IPS DF 6.9 (cell line): ENCODE measurements around the gene FES.

Experiments
- DNase-seq: peaks from one replicate; pipeline ENCODE4 v3.0.0-alpha.2; 2013; ENCODE audit warnings: low read depth, low spot score
- H3K27ac ChIP-seq: one replicate; pipeline ENCODE4 v1.5.1; 2013; ENCODE audit warnings: low read length, control low read depth
- H3K27me3 ChIP-seq: 2 replicates; pipeline ENCODE4 v1.6.1; 2013; ENCODE audit warnings: mild to moderate bottlenecking, low read length; ENCODE audit not compliant: control insufficient read depth, insufficient read depth
- H3K36me3 ChIP-seq: 2 replicates; pipeline ENCODE4 v1.6.1; 2013; ENCODE audit warnings: low read length; ENCODE audit not compliant: control insufficient read depth, insufficient read depth
- H3K4me1 ChIP-seq: 2 replicates; pipeline ENCODE4 v1.6.1; 2013; ENCODE audit warnings: low read length; ENCODE audit not compliant: control insufficient read depth, insufficient read depth
- H3K4me3 ChIP-seq: 2 replicates; pipeline ENCODE4 v1.5.1; 2013; ENCODE audit warnings: mild to moderate bottlenecking, low read length
- H3K9me3 ChIP-seq: 2 replicates; pipeline ENCODE4 v1.6.1; 2013; ENCODE audit warnings: low read length, inconsistent platforms; ENCODE audit not compliant: control insufficient read depth, insufficient read depth
- whole genome bisulfite sequencing: extraction: QIAGEN DNeasy Blood & Tissue Kit; methylation state at CpG from one replicate; pipeline ENCODE4 v1.1.7; 2013; ENCODE audit warnings: mixed read lengths, missing lambda C conversion rate; ENCODE audit not compliant: insufficient read length, insufficient coverage; 5-methylcytosine and 5-hydroxymethylcytosine counted together

Gene FES

DNA sequence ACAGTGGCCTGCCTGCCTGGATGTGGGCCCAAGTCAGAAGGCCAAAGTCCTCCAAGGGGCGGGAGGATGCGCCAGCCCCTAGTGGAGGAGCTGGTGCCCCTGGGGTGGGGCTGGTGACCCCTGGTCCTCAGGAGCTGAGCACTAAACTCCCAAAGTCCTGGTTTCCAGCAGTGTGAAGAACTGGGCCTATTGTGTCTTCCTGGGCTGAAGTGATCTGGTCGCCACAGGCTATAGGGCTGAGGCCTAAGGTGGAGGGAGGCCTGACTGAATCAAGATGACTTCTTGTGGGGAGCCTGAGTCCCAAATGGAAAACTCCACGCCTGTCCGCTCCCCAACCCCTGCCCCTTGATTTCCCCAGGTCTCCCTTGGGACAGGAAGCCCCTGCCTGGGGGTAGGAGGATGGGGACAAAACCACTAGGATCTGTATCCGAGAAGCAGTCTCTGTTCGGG, 753 bp upstream of the FES start:
- H3K27me3 ChIP-seq = no peaks in the 10 kb centered on the region
- no CpG with 5 or more reads among the region's 7 CpGs for WGBS
- peaks cover 20% of the 10 kb centered on the region for H3K36me3 ChIP-seq
- no peaks in the 10 kb centered on the region for H3K9me3 ChIP-seq
- peaks cover 2% of the 10 kb centered on the region; the same call in 1 of the 2 replicates for H3K4me1 ChIP-seq
- no peak overlapping the region; the same call in 1 of the 2 replicates for H3K4me3 ChIP-seq
- H3K27ac ChIP-seq = no peak overlapping the region
- no peak for DNase-seq

DNA sequence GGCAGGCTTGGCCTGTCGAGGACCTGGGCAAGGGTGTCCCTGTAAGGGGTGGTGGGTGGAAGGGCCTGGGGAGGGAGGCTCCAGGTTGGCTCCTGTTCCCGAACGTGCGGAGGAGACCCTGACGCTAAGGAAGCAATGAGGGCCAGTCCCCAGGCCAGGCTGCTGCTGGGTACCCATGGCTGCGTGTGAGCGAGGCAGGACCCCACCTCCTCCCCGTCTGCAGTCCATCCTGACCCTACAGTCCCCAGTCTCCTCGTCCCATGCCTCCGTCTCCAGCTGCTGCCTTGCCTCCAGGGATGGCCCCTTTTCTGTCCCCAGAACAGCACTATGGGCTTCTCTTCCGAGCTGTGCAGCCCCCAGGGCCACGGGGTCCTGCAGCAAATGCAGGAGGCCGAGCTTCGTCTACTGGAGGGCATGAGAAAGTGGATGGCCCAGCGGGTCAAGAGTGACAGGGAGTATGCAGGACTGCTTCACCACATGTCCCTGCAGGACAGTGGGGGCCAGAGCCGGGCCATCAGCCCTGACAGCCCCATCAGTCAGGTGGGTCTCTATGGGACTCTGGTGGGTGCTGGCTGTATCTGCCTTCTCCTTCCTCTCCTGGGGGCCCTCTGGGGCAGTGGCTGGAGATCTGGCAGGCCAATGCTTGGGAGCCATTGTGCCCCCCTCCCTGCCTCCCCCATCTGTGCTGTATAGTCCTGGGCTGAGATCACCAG, 571 bp downstream of the FES start:
- no peaks in the 10 kb centered on the region for H3K9me3 ChIP-seq
- DNase-seq = no peak
- H3K36me3 ChIP-seq = peaks cover 9% of the 10 kb centered on the region
- no CpG with 5 or more reads among the region's 16 CpGs for WGBS
- no peak overlapping the region for H3K27ac ChIP-seq
- H3K27me3 ChIP-seq = no peaks in the 10 kb centered on the region
- H3K4me1 ChIP-seq = peaks cover 2% of the 10 kb centered on the region; the same call in 1 of the 2 replicates
- H3K4me3 ChIP-seq = peak overlapping the region; percentile 34; the same call in 1 of the 2 replicates

GRCh38 chr15:90885432-90886290, 1.4 kb downstream of the FES start:
- peaks cover 2% of the 10 kb centered on the region; the same call in 1 of the 2 replicates for H3K4me1 ChIP-seq
- H3K27ac ChIP-seq = no peak overlapping the region
- no peak for DNase-seq
- H3K27me3 ChIP-seq = no peaks in the 10 kb centered on the region
- H3K9me3 ChIP-seq = no peaks in the 10 kb centered on the region
- H3K4me3 ChIP-seq = no peak overlapping the region
- no CpG with 5 or more reads among the region's 23 CpGs for WGBS
- H3K36me3 ChIP-seq = 0 out of 2 replicates have a peak, but pooled peaks cover 3% of the 10 kb centered on the region

DNA sequence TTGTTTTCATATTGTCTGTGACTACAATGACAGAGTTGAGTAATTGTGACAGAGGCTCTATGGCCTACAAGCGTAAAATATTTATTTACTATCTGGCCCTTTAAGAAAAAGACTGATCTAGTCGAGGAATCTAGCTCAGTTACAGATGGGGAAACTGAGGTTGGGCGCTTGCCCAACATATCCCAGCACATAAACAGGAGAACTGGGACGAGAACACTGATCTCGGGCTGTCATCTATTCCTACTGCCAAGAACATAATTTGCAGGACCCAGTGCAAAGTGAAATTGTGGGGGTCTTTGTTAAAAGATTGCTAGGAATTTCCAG, 1.9 kb downstream of the FES start:
- H3K36me3 ChIP-seq = 0 out of 2 replicates have a peak, but pooled peaks cover 3% of the 10 kb centered on the region
- no peak overlapping the region for H3K27ac ChIP-seq
- H3K4me1 ChIP-seq = peaks cover 2% of the 10 kb centered on the region; the same call in 1 of the 2 replicates
- H3K4me3 ChIP-seq = no peak overlapping the region
- DNase-seq = no peak
- H3K9me3 ChIP-seq = no peaks in the 10 kb centered on the region
- WGBS = no CpG with 5 or more reads among the region's 5 CpGs
- H3K27me3 ChIP-seq = no peaks in the 10 kb centered on the region

- Histone ChIP-seq H3K36me3 (no peaks in the 10 kb centered on the region), H3K27ac (no peak overlapping the region), H3K9me3 (no peaks in the 10 kb centered on the region), H3K4me3 (no peak overlapping the region), H3K27me3 (no peaks in the 10 kb centered on the region), H3K4me1 (peaks cover 2% of the 10 kb centered on the region; the same call in 1 of the 2 replicates)
- WGBS = no CpG with 5 or more reads among the region's 13 CpGs
- no peak for DNase-seq
Observed at GRCh38 chr15:90887037-90887481, 2.8 kb downstream of the FES start.

GRCh38 chr15:90889313-90889730, 5.0 kb downstream of the FES start:
- H3K27me3 ChIP-seq = no peaks in the 10 kb centered on the region
- no peak for DNase-seq
- no peak overlapping the region for H3K27ac ChIP-seq
- no peaks in the 10 kb centered on the region for H3K4me1 ChIP-seq
- no CpG with 5 or more reads among the region's 18 CpGs for WGBS
- no peak overlapping the region for H3K4me3 ChIP-seq
- H3K36me3 ChIP-seq = no peaks in the 10 kb centered on the region
- no peaks in the 10 kb centered on the region for H3K9me3 ChIP-seq

DNA sequence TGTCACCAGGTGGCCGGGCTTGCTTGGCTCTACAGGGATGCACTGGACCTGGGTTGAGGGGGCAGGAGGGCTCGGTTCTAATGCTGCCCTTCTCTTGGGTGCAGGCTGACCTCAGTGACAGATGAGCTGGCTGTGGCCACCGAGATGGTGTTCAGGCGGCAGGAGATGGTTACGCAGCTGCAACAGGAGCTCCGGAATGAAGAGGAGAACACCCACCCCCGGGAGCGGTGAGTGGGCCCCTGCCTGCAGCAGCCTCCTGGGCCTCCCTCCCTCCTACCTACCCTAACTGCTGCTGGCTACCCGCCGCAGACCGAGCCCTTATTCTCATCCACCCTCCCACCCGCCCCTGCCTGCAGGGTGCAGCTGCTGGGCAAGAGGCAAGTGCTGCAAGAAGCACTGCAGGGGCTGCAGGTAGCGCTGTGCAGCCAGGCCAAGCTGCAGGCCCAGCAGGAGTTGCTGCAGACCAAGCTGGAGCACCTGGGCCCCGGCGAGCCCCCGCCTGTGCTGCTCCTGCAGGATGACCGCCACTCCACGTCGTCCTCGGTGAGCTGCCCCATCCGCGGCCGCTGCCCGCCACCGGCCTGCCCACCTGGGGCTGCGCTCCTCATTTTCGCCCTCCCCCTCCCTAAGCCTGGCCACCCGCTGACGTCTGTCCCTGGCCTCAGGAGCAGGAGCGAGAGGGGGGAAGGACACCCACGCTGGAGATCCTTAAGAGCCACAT, 5.6 kb downstream of the FES start:
- DNase-seq = no peak
- Histone ChIP-seq H3K9me3 (no peaks in the 10 kb centered on the region), H3K4me1 (no peaks in the 10 kb centered on the region), H3K27me3 (no peaks in the 10 kb centered on the region), H3K27ac (no peak overlapping the region), H3K4me3 (no peak overlapping the region), H3K36me3 (no peaks in the 10 kb centered on the region)
- WGBS = no CpG with 5 or more reads among the region's 31 CpGs

- DNase-seq = no peak
- Histone ChIP-seq H3K27ac (no peak overlapping the region), H3K27me3 (no peaks in the 10 kb centered on the region), H3K4me1 (no peaks in the 10 kb centered on the region), H3K4me3 (no peak overlapping the region), H3K9me3 (no peaks in the 10 kb centered on the region), H3K36me3 (no peaks in the 10 kb centered on the region)
- WGBS = no CpG with 5 or more reads among the region's 12 CpGs
Observed at GRCh38 chr15:90890839-90891238, 6.5 kb downstream of the FES start.

DNA sequence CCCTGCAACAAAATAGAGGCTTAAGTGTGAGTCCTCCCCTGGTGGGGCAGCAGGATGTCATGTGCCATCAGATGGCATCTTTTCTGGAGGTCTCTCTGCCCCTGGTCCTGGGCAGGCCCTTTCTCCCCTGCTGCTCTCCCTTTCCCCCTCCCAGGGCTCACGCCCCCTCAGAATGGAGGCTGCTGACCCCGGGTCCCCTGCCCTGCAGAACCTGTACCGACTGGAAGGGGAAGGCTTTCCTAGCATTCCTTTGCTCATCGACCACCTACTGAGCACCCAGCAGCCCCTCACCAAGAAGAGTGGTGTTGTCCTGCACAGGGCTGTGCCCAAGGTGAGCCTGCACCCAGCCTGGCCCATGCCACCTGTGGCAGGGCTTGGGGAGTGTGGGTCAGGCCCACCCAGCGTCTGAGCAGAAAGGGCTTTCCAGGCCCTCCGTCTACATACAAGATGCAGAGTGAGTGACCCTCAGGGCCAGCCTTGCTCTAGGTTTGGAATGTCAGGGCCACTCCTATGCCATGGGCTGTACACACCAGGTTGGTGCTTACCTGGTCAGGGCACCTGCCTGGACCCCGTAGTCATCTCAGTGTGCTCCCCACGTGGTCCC, 7.1 kb downstream of the FES start:
- Histone ChIP-seq H3K9me3 (no peaks in the 10 kb centered on the region), H3K4me1 (no peaks in the 10 kb centered on the region), H3K27ac (no peak overlapping the region), H3K36me3 (no peaks in the 10 kb centered on the region), H3K4me3 (no peak overlapping the region), H3K27me3 (no peaks in the 10 kb centered on the region)
- DNase-seq = no peak
- WGBS = no CpG with 5 or more reads among the region's 8 CpGs

GRCh38 chr15:90892023-90892422, 7.7 kb downstream of the FES start:
- Histone ChIP-seq H3K27ac (no peak overlapping the region), H3K36me3 (no peaks in the 10 kb centered on the region), H3K4me1 (no peaks in the 10 kb centered on the region), H3K9me3 (no peaks in the 10 kb centered on the region), H3K4me3 (no peak overlapping the region), H3K27me3 (no peaks in the 10 kb centered on the region)
- no CpG with 5 or more reads among the region's 11 CpGs for WGBS
- DNase-seq = no peak
